NCI-H1105 treated with DMSO at 0.1 percent for 48 hours (cell line): ENCODE results near the gene SNAP29.
"Not testable (repeated sequence)": the region's sequence is repeated elsewhere in the genome, so short reads cannot be mapped to it uniquely, and the experiment has no call there.

Source experiments
- DNase-seq: peaks from one replicate; lab custom pipeline; 2025; lab: John Stamatoyannopoulos, UW

Gene SNAP29

DNA sequence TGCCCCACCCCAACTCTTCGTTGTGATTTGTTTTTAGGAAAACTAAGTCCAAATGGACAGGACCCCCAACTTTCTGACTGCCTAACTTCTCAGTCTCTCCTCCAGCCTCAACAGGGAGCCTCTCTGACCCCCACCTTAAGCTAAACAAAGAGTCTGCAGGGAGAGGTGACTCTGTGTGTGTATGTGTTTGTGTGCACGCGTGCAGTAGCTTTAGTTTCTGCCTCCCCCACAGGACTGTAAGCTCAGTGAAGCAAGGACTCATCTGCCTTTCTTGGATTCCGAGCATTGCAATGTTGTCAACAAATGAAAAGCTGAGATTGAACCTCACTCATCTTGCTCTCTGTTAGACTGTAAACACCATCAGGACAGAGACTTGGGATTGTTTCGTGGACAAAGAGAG, 7.9 kb downstream of the SNAP29 start:
- DNase-seq = no peak

DNA sequence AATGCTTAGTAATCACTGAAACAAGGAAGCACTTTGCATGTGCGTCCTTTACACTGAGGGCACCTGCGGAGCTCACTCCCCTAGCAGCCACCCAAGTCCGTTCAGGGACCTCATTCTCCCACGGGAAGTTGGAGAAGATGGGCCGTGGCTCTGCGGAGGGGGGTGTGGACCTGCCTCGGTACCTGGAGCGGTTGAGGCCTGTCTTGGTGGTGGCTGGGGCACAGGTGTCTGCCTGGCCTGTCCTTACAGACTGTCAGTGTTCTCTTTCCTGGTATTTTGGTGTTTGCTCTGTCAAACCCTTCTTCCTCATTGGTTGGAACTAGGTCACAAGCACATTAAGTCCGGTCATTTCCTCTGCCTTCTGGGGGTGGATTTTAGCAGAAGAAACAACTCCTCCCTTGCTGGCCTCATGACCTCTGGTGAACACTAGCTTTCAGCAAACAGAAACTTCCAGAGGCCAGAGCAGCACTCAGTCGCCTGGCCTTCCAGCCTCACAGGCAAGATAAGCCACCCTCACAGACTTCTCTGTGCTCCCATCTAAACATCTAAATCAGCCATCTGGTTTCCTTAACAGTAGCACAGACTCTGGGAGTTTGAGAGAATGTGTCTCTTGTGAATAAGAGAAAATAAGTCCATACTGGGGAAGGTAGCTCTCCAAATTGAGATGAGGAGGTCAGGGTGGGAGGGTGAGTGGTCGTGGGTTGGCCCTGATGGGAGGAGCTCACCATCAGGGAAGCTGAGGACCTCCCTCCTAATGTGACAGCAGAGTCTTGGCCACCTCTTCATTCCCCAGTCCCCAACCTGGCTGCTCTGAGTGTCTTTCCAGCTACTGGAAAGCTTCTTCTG, 8.6 kb downstream of the SNAP29 start:
- DNase-seq = no peak

DNA sequence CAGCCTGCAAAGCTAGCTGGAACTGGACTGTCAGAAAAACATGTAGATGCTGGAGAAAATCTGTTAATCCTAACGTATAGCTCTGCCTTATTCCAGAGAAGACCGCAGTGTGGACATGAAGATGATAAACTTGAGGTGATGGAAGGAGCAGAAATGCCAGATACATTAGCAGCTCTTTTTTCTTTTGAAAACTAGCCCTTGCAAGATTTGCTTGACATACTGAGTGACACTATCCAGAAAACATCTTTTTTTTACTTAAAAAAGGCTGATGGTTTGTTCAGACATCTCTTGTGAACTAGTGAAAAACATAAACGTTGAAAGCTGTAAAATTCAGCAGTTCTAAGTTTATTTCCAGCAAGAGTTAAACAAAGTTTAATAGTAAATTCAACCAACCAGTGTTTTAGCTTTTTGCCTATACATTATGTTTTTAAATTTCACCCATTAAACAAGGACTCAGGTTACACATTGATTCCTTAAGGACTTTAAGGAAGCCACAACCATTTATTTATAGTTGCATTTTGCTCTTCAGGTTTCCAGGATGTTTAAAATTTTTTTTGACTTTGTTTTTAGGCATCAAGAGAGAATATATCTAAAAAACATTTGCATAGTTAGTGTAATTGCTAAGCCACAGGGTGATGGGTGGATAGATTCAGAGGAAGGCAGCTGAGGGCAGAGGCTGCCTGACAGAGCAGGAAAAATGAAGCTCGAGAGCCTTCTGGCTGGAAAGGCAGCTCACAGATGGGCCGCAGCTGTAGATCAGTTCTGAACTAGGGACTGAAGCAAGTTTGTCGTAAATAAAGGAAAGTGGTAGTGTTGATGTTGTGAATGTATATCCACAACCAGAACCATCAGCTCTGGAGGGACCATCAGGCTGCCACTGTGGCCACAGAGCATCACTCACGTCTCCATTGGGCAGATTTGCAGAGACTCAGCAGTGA, 9.5 kb downstream of the SNAP29 start:
- DNase-seq = no peak

DNA sequence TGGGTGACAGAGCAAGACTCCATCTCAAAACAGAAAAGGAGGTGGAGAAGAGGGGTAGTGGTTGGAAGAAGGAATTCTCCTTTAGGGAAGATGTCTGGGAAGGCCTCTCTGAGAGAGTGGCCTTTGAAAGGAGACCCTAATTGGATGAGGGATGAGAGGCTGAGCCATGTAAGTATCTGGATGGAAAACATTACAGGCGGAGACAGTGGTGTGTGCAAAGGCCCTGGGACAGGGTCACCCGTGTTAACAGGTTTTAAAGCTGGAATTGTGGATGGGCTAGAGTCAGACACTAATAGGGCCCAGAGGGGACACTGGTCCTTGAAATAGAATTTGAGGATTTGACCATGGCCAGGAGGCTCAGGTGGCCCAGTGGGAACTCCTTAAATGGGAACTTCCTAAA, 10.4 kb downstream of the SNAP29 start:
- no peak for DNase-seq

DNA sequence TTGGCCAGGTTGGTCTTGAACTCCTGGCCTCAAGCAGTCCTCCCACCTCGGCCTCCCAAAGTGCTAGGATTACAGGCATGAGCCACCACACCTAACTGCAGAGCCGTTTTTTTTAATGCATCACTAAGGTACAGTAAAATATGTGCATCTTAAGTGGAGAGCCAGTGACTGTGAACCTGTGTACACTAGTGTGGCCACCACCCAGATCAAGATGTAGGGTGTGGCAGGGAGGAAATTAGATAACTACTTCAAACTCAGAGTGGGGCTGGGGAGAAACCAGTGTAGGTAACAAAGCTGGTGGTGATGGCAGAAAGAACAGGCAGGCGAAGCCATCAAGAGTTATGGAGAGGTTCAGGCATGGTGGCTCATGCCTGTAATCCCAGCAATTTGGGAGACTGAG, 14.4 kb downstream of the SNAP29 start:
- DNase-seq = no peak

DNA sequence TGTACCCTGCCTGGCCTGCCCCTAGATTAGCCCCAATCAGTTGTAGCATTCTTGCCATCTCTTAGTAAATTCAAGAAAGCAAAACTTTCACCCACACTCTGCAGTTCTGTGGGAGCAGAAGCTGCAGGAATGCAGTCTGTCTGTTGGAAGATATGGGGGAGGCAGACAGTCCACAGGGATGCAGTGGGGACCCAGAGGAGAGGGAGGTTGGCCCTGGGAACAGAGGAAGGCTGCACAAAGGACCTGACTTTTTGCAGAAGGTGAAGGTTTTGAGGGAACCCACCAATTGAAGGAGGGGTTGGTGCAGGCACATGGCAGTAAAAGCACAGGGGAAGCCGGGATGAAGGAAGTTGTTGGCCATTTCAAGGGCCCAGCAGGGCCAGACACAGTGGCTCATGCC, 16.5 kb downstream of the SNAP29 start:
- no peak for DNase-seq

DNA sequence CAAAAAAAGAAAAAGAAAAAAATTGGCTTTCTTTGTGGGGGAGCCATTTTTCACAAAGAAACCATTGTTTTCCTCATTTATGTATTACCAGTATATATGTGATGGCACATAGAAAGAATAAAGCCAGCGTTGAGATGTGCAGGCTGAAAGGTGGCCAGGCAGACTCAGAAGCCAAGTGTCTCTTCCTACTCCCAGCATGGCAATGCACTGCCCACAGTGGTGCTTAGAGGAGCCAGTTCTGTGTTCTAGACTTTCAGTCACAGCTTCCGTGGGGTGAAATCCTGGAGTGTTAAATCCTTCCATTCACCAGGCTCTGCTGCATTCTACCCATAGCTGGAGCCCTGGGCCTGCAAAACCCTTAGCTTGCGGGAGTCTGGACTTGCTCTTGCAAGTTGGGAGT, 18.9 kb downstream of the SNAP29 start:
- DNase-seq = no peak

DNA sequence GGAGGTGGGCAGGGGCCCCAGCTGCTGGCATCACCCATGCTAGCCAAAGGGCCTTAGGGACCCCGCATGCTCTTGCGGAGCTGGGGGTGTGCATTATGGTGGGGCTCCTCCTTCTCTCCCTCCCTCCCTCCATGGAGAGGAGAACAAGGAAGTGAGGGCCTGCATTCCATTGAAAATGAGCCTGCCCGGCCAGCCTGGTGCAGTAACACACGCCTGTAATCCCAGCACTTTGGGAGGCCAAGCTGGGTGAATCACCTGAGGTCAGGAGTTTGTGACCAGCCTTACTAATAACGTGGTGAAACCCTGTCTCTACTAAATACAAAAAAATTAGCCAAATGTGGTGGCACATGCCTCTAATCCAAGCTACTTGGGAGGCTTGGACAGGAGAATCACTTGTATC, 22.4 kb downstream of the SNAP29 start:
- DNase-seq = no peak

DNA sequence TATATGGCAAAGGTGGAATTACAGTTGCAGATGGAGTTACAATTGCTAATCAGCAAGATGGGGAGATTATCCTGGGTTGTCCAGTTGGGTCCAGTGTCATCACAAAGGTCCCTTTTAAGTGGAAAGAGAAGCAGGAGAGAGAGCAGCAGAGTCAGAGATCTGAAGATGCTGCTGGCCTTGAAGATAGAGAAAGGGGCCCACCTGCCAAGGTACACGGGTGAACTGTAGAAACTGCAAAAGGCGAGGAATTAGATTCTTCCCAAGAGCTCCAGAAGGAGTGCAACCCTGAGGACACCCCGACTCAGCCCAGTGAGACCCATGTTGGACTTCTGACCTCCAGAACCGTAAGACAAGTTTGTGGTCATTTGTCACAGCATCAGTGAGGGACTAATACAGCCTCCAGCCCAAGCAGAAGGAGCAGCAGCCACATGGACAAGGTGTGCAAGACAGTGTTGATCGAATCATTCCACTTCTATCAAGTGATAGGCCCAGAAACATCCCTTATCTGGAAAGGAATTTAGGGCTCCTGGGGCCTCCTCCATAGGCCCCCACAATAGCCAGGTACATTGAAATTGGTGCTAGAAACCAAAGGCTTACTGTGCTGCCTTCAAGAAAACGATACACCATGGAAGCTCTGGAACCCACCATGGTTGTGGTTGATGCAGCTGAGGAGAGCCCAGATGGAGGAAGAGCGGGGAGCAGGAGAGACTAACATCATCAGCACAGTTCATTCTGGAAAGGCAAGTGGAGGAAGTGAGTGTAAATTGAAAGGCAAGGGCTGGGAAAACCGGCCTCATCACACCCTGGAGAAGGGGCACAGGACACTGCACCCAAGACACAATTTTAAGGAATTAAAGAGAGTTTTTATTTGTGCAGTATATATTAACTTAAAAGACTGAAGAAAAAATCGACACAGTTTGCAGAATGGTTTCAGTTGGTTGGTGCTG, 23.3 kb downstream of the SNAP29 start:
- no peak for DNase-seq

DNA sequence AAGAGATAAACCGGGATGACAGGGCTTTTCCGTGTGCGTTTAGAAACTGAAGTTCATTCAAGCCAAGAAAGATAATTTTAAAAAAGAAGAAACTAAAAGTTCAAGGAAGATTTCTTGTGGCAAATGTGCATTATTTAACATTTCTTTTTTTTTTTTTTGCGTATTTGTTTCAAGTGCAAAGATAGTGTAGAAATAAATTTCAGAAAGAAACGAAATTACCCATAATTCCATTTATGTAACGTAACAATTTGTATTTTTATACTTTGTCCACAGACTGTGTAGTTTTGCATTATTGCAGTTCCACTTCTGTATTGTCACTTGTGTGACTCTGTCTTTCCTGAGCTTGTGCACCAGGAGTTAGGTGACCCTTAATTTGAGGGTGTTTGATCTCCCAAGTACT, 24.0 kb downstream of the SNAP29 start:
- no peak for DNase-seq

DNA sequence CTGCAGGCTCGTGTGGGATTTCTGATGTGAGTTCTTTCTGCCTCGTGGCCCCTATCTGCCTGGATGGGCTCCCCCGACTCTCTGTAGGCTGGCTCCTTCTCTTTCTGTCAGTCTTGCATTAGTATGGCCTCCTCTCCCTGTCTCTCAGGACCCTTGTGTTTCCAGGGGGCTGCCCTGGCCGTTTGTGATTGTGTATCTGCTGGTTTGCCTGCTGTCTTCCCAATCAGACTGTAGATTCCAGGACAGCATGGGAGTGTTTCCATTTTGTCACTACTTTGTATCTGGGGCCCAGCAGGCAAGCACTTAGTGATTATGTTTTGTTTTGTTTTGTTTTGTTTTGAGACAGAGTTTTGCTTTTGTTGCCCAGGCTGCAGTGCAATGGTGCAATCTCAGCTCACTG, 25.6 kb downstream of the SNAP29 start:
- no peak for DNase-seq

DNA sequence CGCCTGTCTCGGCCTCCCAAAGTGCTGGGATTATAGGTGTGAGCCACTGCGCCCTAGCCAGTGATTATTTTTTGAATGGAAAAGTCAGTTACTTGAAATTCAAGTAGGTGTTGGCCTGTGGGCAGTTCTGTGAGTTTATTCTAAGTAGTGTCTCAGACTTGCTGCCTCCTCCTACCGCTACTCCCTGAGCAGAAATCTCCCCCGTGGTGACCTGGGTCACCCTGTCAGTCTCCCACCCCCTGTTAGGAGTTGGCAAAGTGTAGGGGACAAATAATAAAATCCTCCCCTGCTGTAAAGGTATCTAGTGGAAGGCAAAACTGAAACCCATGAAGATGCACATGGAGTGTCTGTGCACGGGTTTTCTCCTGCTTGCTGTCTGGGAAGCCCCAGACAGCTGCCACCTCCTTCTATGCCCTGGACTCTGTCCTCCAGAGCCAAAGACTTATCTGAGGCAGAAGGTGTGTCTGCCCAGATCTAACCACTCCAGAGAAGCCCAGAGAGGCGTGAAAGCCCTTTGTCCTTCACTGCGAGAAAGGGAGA, 26.3 kb downstream of the SNAP29 start:
- DNase-seq = no peak

DNA sequence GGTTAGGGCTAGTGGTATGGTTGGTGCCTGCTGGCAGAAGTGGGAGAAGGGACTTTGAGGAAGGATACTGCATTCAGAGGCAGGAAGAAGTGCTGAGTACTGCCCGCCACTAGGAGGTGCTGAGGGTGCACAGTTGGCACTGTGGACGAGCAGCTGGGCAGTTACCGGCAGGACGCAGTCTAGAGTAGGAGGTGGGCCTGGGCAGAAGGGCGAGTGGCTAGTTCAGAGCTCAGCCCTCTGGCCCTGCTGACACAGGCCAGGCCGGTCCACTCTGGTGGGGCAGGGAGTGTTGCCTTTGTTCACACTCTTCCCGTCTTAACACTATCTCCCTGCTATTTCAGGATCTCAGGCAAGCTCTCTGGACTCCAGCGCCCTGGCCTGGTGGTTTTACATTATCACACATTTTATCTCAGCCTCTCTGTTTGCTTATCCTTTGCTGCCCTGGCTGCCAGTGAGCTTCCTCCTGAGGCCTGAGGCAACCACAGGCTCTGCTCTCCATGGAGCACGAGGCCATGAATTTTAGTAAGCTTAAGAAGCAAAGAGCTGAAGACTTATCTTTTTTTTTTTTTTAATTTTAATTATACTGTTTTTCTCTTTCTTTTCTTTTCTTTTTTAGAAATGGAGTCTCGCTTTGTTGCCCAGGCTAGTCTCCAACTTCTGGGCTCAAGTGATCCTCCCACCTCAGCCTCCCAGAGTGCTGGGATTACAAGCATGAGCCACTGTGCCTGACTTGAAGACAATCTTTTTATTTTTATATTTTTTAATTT, 26.9 kb downstream of the SNAP29 start:
- DNase-seq = no peak

DNA sequence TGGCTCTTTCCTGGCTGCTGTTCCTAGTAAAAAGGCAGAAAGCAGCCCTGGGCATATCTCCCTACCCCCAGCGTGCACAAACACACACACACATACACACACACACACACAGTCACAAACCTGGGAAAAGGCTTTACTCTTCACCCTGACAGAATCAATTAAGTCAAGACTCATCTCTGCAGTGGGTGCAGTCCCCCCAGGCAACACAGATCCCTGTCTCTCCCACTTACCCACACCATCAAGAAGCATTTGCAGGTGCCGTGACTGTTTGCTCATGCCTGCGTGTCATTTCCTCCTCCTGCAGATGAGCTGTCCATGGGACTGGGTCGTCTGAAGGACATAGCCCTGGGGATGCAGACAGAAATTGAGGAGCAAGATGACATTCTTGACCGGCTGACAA, 28.6 kb downstream of the SNAP29 start:
- DNase-seq = no peak

DNA sequence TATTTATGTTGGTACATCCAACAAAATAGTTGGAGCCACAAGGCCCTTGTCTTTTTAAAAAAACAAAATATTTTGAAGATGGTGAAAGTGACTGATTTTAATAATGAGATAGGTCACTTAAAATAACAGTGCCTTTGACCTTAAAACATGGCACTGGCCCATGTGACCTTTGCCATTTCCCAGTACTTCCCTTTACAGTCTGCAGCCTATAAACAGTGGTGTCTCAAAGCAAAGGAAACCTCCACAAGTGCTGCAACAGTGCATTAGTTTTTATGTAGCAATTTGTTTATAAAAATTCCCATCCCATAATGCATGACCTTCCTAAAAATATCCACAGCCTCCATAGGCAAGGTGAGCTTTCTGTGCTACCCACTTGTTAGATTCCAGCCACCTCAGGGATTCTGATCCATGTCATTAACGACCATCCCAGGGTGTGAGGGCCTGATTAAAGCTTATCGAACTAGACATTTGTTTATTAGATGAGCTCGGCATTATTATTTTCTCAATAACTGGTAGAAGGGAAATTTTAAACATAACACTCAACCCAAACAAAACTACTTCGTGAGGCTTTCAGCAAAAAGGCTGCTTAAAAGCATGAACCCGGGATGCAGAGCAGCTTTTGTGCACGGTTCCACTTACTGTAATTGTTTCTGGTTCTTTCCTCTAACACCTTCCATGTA, 30.4 kb downstream of the SNAP29 start:
- DNase-seq = no peak

DNA sequence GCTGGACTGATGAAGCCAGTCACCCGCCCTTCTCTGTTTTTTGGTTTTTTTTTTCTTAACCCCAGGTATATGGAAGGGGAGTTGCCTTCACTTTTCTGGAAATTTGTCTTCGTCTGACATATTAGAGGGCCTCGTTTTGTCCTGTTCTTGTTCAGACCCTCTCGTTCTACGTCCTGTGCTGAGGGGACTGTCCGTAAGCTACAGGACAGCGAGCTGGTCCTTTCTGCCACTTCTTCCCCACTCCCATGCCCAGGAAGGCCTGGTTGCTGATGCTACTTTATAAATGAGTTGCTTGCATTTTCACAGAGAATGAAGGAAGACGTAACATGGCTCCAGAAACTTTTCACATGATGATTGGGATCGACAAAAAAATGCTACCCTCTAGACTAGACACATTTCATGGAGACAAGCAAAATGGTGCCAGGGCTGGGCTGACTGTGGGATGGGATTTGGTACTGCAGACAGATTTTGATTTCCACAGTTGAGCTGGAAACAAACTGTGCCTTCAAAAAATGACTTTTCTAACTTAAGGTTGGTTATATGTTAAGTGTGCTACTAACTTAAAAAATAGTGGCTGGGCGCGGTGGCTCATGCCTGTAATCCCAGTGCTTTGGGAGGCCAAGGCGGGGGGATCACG, 31.2 kb downstream of the SNAP29 start:
- DNase-seq = no peak

DNA sequence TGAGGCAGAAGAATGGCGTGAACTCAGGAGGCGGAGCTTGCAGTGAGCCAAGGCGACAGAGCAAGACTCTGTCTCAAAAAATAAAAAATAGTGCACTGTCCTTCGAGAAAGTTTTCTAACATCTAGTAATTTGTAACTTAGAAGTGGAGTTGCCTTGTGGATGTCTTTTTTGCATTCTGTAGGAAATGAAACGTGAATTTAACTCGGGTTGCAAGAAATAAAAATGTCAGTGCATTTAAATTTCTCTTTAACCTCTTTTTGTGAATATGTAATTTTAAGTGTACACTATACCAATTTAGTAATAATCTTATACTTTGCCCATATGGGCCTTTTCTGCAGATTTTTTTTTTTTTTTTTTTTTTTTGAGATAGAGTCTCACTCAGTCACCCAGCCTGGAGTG, 32.2 kb downstream of the SNAP29 start:
- no peak for DNase-seq

DNA sequence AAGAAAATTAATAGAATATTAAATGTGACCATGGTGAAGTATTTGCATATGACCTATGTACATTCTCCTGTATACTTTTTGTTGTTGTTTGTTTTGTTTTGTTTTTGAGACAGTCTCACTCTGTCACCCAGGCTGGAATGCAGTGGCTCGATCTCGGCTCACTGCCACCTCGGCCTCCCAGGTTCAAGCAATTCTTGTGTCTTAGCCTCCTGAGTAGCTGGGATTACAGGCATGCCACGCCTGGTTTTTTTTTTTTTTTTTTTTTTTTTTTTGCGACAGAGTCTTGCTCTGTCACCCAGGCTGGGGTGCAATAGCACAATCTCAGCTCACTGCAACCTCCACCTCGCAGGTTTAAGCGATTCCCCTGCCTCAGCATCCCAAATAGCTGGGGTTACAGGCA, 38.9 kb downstream of the SNAP29 start:
- not testable (repeated sequence) for DNase-seq

DNA sequence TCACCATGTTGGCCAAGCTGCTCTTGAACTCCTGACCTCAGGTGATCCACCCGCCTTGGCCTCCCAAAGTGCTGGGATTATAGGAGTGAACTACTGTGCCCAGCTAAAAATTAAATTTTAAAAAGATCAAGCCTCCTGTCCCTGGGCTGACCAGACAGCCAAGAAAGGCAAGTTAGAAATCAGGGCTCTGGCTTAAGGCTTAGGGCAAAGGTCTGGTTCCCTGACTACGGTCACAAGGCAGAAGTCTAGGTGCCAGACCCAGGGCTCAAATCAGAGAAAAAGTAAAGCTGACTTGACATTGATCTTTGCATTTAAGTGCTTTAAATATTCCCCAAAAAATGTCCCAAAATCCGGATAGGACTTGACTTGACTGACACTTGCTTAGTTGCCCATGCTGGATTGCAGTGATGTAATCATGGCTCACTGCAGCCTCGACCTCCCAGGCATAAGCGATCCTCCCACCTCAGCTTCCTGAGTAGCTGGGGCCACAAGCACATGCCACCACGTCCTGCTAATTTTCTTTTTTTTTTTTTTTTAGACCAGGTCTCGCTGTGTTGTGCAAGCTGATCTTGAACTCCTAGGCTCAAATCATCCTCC, 41.1 kb downstream of the SNAP29 start:
- DNase-seq = no peak
